GM21447 (cell line): Measurements from ENCODE around the gene PDZD4.

ENCODE experiments used
- ATAC-seq: cut with Tn5 transposase; IDR thresholded peaks from one replicate; pipeline ENCODE4 v1.9.1; 2021; ENCODE audit not compliant: unreplicated experiment

PDZD4 gene

GRCh38 chrX:153763298-153763932 lies 66.9 kb downstream of the PDZD4 start:
- no peak for ATAC-seq

- ATAC-seq, result no peak
These were observed 67.6 kb downstream of the PDZD4 start for GRCh38 chrX:153762626-153763173.

GRCh38 chrX:153761863-153762262 lies 68.5 kb downstream of the PDZD4 start:
- no peak for ATAC-seq

GRCh38 chrX:153755136-153755535 lies 75.2 kb downstream of the PDZD4 start:
- no peak for ATAC-seq
